Measurements from ENCODE around the gene MCTP1. TPM values are rescaled to one million over a fixed set of nuclear protein-coding genes. Genes with fewer than 3 reads are reported as not detected.
"Not testable (repeated sequence)": the region's sequence is repeated elsewhere in the genome, so short reads cannot be mapped to it uniquely, and the experiment has no call there.

MCTP1 gene
- polyA plus RNA-seq, 1 donor (not counting 4 experiments of a cell fraction or from before 2014, with no cell fraction given): 4.9 TPM

DNA sequence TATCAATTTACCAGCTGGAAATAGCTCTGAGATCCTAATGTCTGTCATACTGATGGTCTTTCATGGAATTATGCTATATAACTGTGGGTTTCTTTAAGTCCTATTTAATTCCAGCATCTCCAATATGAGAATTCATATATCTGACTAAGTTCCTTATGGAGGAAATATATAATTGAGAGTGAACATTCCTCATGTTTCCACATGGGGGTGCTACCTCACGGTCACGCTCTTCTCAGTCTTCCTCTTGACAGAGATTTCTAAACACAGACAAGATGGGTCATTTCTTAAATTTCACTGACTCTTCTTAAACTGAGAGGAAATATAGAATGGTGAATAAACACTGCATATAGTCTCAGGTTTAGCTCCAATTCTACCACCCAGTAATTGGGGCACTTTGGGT is 454.4 kb downstream of the MCTP1 start:
- no peaks in the 10 kb centered on the region for H3K27me3 ChIP-seq (ENCODE audit: control insufficient read depth, extremely low read depth, insufficient read depth, low read length)
- DNase-seq (ENCODE audit: low read depth, low spot score) (no peak), FAIRE-seq (no peak)
- H3K4me1 ChIP-seq (ENCODE audit: control insufficient read depth, extremely low read depth, insufficient read depth, low read length): no peaks in the 10 kb centered on the region
- H3K4me2 ChIP-seq (ENCODE audit: control insufficient read depth, extremely low read depth, insufficient read depth, low read depth, low read length): no peak overlapping the region
- H3K27ac ChIP-seq (ENCODE audit: control insufficient read depth, insufficient read depth, low read length): no peak overlapping the region
- H3K9me1 ChIP-seq (ENCODE audit: control insufficient read depth, extremely low read depth, insufficient read depth, low read length): no peaks in the 10 kb centered on the region
- no peaks in the 10 kb centered on the region for H3K36me3 ChIP-seq (ENCODE audit: control insufficient read depth in 2 of 2, extremely low read depth in 1 of 2, insufficient read depth in 2 of 2, low read length in 2 of 2)
- TF ChIP-seq EZH2 (IDR thresholded peaks at IDR 0.05; ENCODE audit: low read length): no peak
- TF ChIP-seq, protein P1, sequence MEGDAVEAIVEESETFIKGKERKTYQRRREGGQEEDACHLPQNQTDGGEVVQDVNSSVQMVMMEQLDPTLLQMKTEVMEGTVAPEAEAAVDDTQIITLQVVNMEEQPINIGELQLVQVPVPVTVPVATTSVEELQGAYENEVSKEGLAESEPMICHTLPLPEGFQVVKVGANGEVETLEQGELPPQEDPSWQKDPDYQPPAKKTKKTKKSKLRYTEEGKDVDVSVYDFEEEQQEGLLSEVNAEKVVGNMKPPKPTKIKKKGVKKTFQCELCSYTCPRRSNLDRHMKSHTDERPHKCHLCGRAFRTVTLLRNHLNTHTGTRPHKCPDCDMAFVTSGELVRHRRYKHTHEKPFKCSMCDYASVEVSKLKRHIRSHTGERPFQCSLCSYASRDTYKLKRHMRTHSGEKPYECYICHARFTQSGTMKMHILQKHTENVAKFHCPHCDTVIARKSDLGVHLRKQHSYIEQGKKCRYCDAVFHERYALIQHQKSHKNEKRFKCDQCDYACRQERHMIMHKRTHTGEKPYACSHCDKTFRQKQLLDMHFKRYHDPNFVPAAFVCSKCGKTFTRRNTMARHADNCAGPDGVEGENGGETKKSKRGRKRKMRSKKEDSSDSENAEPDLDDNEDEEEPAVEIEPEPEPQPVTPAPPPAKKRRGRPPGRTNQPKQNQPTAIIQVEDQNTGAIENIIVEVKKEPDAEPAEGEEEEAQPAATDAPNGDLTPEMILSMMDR (optimal IDR thresholded peaks at IDR 0.05 in 1 of 3, IDR thresholded peaks at IDR 0.05 in 1 of 3, conservative IDR thresholded peaks at IDR 0.05 in 1 of 3; ENCODE audit: extremely low read depth in 1 of 3, insufficient read depth in 2 of 3, low read length in 3 of 3): peak in 1 of 3 experiments; percentile 28
- no peaks in the 10 kb centered on the region for H3K9me3 ChIP-seq (ENCODE audit: control insufficient read depth, low read depth, low read length)
- no peak overlapping the region for H3K4me3 ChIP-seq (ENCODE audit: control insufficient read depth in 2 of 3, extremely low read depth in 1 of 3, insufficient read depth in 2 of 3, low read depth in 1 of 3, low read length in 3 of 3)
- H4K20me1 ChIP-seq (ENCODE audit: control insufficient read depth, extremely low read depth, insufficient read depth, low read length): no peaks in the 10 kb centered on the region
- dilution Hi-C loops (cut with MboI; ENCODE audit: extremely low pct_ligation_motif_present, low sequenced_read_pairs): no loop called here
- H3K9ac ChIP-seq (ENCODE audit: control insufficient read depth, extremely low read depth, insufficient read depth, low read length): no peak overlapping the region
- no peaks in the 10 kb centered on the region for H3K79me2 ChIP-seq (ENCODE audit: control insufficient read depth, insufficient read depth, low read length)
- H2AFZ ChIP-seq (ENCODE audit: control insufficient read depth, low read length): no peak overlapping the region

DNA sequence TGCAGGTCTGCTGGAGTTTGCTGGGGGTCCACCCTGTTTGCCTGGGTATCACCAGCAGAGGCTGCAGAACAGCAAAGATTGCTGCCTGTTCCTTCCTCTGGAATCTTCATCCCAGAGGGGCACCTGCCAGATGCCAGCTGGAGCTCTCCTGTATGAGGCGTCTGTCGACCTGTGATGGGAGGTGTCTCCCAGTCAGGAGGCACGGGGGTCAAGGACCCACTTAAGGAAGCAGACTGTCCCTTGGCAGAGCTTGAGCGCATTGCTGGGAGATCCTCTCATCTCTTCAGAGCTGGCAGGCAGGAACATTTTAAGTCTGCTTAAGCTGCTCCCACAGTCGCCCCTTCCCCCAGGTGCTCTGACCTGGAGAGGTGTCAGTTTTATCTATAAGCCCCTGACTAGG is 456.7 kb downstream of the MCTP1 start:
- H3K4me3 ChIP-seq (ENCODE audit: control insufficient read depth in 2 of 3, extremely low read depth in 1 of 3, insufficient read depth in 2 of 3, low read depth in 1 of 3, low read length in 3 of 3); H3K9ac ChIP-seq (ENCODE audit: control insufficient read depth, extremely low read depth, insufficient read depth, low read length); H3K27ac ChIP-seq (ENCODE audit: control insufficient read depth, insufficient read depth, low read length); H3K36me3 ChIP-seq (ENCODE audit: control insufficient read depth in 2 of 2, extremely low read depth in 1 of 2, insufficient read depth in 2 of 2, low read length in 2 of 2); H4K20me1 ChIP-seq (ENCODE audit: control insufficient read depth, extremely low read depth, insufficient read depth, low read length); dilution Hi-C loops (cut with MboI; ENCODE audit: extremely low pct_ligation_motif_present, low sequenced_read_pairs); H3K4me1 ChIP-seq (ENCODE audit: control insufficient read depth, extremely low read depth, insufficient read depth, low read length); DNase-seq (ENCODE audit: low read depth, low spot score); H3K9me3 ChIP-seq (ENCODE audit: control insufficient read depth, low read depth, low read length); H3K9me1 ChIP-seq (ENCODE audit: control insufficient read depth, extremely low read depth, insufficient read depth, low read length); FAIRE-seq; H2AFZ ChIP-seq (ENCODE audit: control insufficient read depth, low read length); H3K27me3 ChIP-seq (ENCODE audit: control insufficient read depth, extremely low read depth, insufficient read depth, low read length); H3K4me2 ChIP-seq (ENCODE audit: control insufficient read depth, extremely low read depth, insufficient read depth, low read depth, low read length); H3K79me2 ChIP-seq (ENCODE audit: control insufficient read depth, insufficient read depth, low read length): not testable (repeated sequence)

DNA sequence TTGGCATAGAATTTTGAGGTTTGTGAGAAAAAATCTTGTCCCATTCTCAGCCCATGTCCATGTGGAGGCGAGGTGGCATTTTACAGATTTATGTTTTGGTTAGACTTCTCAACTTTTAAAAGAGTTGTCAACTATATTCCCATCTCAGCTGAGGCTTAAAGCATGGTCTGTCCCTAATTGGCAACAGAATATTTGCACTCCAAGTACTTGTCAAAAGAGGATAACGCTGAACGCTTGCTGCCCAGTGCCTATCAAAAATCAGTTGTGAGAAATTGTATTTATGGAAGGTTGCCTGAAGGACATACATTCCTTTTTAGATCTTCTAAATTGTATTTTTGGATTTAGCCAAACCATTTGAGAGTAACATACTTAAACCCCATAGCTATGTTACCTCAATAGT is 464.4 kb downstream of the MCTP1 start:
- no peaks in the 10 kb centered on the region for H3K79me2 ChIP-seq (ENCODE audit: control insufficient read depth, insufficient read depth, low read length)
- H3K9me1 ChIP-seq (ENCODE audit: control insufficient read depth, extremely low read depth, insufficient read depth, low read length): no peaks in the 10 kb centered on the region
- dilution Hi-C loops (cut with MboI; ENCODE audit: extremely low pct_ligation_motif_present, low sequenced_read_pairs): no loop called here
- H3K27ac ChIP-seq (ENCODE audit: control insufficient read depth, insufficient read depth, low read length): no peak overlapping the region
- no peak overlapping the region for H2AFZ ChIP-seq (ENCODE audit: control insufficient read depth, low read length)
- H3K36me3 ChIP-seq (ENCODE audit: control insufficient read depth in 2 of 2, extremely low read depth in 1 of 2, insufficient read depth in 2 of 2, low read length in 2 of 2): no peaks in the 10 kb centered on the region
- FAIRE-seq (no peak), DNase-seq (ENCODE audit: low read depth, low spot score) (no peak)
- H4K20me1 ChIP-seq (ENCODE audit: control insufficient read depth, extremely low read depth, insufficient read depth, low read length): no peaks in the 10 kb centered on the region
- H3K27me3 ChIP-seq (ENCODE audit: control insufficient read depth, extremely low read depth, insufficient read depth, low read length): no peaks in the 10 kb centered on the region
- H3K4me3 ChIP-seq (ENCODE audit: control insufficient read depth in 2 of 3, extremely low read depth in 1 of 3, insufficient read depth in 2 of 3, low read depth in 1 of 3, low read length in 3 of 3): no peak overlapping the region
- TF ChIP-seq EZH2 (IDR thresholded peaks at IDR 0.05; ENCODE audit: low read length): no peak
- TF ChIP-seq, protein P1 (optimal IDR thresholded peaks at IDR 0.05 in 1 of 3, IDR thresholded peaks at IDR 0.05 in 1 of 3, conservative IDR thresholded peaks at IDR 0.05 in 1 of 3; ENCODE audit: extremely low read depth in 1 of 3, insufficient read depth in 2 of 3, low read length in 3 of 3): no peak
- no peaks in the 10 kb centered on the region for H3K9me3 ChIP-seq (ENCODE audit: control insufficient read depth, low read depth, low read length)
- no peaks in the 10 kb centered on the region for H3K4me1 ChIP-seq (ENCODE audit: control insufficient read depth, extremely low read depth, insufficient read depth, low read length)
- no peak overlapping the region for H3K9ac ChIP-seq (ENCODE audit: control insufficient read depth, extremely low read depth, insufficient read depth, low read length)
- H3K4me2 ChIP-seq (ENCODE audit: control insufficient read depth, extremely low read depth, insufficient read depth, low read depth, low read length): no peak overlapping the region
